Spleen (tissue), 7 donors: ENCODE results near the gene OBSL1.

ENCODE experiments used
- CTCF ChIP-seq, 11 experiments: fragments of 200-600 bp in 7 of 11; fragments of 450-650 bp in 4 of 11; sonication (generic) in 4 of 11; IDR thresholded peaks in 8 of 11; conservative IDR thresholded peaks in 3 of 11; 1 replicate in 7 of 11; 2 replicates in 4 of 11; pipeline versions ENCODE4 v1.4.0 to v1.8.0; 2016 to 2021; ENCODE audit warnings: antibody characterized with exemption in 11 of 11, inconsistent platforms in 4 of 11, mild to moderate bottlenecking in 1 of 11
- POLR2A ChIP-seq, 3 donors: fragments of 450-650 bp; IDR thresholded peaks; one replicate each; pipeline ENCODE4 v1.5.1; 2017; ENCODE audit warnings: antibody characterized with exemption in 3 of 3, mild to moderate bottlenecking in 1 of 3
- donor health status: DM: no; HTN: no; CAD: no; lungs with moderate emphysema.
- donor health status: DM: no; HTN: no; CAD: no.
- donor health status: DM: no; HTN: no; CAD: no.

GRCh38 chr2:219560893-219561178 lies 10.5 kb downstream of the OBSL1 start:
- TF ChIP-seq CTCF (IDR thresholded peaks at IDR 0.05 in 8 of 11, conservative IDR thresholded peaks at IDR 0.05 in 3 of 11) = no peak
- no peak for TF ChIP-seq POLR2A (IDR thresholded peaks at IDR 0.05)
